HG02623 (cell line): ENCODE results near the gene COG1.

Source experiments
- ATAC-seq: cut with Tn5 transposase; IDR thresholded peaks from one replicate; pipeline ENCODE4 v1.9.1; 2021; ENCODE audit warnings: moderate library complexity; ENCODE audit not compliant: unreplicated experiment

The COG1 gene

DNA sequence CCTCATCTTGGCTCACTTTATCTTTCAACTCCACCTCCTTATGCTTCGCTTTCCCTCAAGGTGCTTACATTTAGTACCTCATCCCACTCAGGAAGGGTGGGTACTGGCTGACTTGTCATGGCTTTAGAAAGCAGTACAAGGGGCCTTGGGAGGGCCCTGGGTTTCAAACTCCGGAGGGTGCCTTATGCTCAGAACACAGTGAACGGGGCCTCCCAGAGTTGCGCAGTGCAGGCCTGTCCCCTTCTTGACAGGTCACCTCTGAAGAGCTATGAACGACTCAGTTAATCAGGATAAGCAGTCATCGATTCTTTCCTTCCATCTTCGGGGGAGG, 6.0 kb downstream of the COG1 start:
- no peak for ATAC-seq

DNA sequence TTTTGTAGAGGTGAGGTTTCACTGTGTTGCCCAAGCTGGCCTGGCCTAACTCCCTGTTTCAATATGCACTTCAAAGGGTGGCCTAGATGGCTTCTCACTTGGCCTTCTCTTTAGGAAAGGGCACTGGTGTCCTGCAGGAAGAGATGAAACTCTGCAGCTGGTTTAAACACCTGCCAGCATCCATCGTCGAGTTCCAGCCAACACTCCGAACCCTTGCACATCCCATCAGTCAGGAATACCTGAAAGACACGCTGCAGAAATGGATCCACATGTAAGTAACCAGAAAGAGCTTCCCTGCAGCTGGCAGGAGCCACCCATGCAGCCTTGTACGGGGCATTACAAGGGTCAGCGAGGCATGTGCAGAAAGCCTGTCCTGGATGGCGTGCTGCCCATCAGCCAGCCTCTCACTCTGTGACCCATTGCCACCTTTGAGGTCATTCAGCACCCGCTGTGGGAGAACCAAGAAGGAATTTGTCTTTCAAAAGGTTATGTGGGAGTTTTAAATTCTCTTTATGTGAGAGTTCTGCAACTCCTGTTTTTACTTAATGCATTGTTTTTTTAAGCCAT, 7.0 kb downstream of the COG1 start:
- ATAC-seq: no peak

DNA sequence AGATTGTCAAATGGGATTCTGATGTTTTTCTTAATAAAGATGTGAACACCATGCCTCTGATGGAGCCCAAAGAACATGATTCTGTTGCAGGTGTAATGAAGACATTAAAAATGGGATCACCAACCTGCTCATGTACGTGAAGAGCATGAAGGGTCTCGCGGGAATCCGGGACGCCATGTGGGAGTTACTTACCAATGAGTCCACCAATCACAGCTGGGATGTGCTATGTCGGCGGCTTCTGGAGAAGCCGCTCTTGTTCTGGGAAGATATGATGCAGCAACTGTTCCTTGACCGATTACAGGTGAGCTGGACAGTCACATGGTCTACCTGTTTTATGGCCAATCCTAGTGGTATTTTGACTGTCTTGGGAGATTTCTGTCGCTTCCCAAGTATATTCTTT, 7.6 kb downstream of the COG1 start:
- no peak for ATAC-seq

DNA sequence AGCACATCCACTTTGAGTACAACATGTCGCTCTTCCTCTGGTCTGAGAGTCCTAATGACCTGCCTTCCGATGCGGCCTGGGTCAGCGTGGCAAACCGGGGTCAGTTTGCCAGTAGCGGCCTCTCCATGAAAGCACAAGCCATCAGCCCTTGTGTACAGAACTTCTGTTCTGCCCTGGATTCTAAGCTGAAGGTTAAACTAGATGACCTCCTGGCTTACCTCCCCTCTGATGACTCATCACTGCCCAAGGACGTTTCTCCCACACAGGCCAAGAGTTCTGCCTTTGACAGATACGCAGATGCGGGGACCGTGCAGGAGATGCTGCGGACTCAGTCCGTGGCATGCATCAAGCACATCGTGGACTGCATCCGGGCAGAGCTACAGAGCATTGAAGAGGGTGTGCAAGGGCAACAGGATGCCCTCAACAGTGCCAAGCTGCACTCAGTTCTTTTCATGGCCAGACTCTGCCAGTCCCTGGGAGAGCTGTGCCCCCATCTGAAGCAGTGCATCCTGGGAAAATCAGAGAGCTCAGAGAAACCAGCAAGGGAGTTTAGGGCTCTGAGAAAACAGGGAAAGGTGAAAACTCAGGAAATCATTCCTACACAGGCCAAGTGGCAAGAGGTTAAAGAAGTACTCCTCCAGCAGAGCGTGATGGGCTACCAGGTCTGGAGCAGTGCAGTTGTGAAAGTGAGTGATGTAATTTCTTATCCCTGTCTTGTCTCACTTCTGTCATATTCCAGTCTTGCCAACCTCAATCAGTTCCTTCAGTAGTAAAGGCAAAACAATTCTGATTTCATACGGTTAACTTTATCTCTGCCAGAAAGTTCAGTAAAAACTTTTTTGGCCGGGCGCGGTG, 8.6 kb downstream of the COG1 start:
- ATAC-seq: no peak

DNA sequence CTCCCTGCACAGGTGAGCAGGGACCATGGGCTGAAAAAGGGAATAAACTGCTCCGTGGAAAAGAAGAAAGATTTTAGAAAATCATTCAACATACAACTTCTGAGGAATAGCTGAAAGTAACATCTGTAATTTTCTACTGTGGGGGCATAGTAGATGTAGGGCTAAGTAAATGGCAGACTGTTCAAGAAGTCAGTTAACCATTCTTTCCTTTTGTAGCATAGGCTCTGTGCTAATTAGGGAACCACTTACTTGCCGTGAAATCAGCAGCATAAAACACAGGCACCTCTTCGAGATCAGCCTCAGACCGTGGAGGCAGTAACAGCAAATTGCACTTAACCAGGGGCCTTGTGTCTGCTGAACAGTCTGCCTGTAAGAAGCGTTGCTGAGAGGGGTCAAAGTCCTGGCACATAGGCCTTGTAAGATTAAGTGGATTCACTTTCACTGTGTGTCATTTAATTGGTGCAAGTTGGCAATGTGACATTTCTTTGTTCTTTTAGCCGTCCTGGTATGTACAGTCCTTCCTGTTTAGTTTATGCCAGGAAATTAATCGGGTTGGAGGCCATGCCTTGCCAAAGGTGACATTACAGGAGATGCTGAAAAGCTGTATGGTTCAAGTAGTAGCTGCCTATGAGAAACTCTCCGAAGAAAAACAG, 10.4 kb downstream of the COG1 start:
- ATAC-seq: no peak

DNA sequence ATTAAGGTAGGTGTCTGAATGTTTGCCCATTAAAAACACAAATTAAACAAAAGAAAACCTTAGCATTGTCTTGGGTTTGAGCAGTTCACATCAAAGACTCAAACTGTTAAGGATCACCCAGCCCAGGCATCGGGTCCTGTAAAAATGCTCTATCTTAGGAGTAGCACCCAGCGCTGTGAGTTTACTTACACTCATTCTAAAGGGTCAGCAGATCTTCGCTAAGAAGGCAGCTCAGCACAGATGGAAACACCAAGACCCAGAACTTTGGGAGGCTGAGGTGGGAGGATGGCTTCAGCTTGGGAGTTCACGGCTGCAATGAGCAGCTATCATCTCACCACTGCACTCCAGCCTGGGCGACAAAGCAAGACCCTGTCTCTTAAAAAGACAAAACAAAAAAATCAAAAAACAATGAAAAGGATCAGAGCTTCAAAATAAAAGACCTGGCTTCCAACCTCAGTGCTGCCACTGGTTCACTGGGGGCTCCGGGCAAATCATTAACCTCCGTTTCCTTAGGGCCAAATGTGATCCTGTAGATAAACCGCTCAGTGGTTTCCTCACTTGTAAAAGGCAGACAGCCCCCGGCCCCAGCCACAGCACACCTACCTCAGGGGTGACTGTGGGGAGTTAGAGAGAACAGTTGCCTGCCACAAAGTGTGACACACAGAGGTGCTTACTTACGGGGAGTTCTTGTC, 11.1 kb downstream of the COG1 start:
- no peak for ATAC-seq

DNA sequence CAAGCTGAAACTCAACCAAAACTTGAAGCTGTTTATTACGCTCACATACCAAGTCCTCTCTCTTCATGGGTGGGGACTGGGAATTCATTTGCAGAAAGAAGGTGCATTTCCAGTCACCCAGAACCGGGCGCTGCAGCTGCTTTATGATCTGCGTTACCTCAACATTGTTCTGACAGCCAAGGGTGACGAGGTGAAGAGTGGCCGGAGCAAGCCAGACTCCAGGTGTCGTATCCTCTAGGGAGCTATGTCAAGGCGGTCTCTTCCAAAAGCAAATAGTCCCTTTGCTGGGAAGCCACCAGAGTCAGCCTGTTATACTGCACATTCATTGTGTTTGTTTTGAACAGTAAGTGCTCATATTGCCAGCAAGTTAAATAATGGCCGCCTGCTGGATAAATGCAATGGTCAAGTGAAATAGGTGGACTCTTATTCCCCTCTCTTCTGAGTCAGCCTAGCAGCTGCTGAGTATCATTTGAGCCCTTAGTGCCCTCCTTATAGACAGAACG, 12.7 kb downstream of the COG1 start:
- ATAC-seq: no peak

DNA sequence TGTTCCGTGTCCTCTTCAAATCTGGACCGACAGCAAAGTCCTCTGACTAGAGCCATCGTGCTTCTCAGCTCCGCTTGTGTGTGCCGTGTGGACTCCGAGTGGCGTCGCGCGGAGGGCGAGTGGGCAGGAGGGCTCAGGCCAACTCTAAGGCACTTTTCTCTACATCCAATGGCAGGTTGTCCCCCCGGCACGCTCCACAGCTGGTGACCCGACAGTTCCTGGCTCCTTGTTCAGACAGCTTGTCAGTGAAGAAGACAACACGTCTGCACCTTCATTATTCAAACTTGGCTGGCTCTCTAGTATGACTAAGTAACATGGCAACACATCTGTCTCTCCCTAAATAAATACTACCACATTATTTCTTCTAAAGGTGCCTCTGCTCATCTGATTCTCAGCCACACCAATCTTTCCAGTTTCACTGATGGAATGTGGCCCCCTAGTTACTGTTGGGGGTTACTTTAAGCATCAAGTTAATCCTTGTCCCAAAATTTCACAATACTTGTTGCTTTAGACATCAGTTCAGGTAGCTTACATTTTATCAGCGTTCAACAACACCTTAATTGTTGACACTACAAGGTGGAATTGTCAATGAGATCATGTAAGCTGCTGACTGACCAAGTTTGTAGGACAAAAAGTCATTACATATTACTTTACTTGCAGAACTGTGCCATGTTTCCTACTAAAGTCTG, 15.4 kb downstream of the COG1 start:
- ATAC-seq: no peak

DNA sequence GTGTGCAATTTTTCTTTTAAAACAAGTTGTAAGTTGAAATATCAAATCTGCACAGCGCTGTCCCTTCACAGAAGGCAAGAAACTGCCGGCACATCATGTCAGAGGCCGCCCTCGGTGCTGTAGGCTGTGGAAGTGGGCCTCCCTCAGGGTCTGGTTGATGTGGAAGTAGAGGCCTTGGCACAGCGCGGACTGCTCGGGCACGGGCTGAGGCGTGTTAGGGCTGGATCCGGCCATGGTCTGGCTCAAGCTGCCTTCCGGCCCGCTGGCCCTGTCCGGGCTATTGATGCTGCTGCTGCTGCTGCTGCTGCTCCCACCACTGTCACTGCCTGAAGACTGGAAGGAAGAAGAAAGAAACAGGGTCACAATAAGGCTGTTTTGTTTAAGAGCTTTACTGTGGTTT, 16.6 kb downstream of the COG1 start:
- no peak for ATAC-seq

DNA sequence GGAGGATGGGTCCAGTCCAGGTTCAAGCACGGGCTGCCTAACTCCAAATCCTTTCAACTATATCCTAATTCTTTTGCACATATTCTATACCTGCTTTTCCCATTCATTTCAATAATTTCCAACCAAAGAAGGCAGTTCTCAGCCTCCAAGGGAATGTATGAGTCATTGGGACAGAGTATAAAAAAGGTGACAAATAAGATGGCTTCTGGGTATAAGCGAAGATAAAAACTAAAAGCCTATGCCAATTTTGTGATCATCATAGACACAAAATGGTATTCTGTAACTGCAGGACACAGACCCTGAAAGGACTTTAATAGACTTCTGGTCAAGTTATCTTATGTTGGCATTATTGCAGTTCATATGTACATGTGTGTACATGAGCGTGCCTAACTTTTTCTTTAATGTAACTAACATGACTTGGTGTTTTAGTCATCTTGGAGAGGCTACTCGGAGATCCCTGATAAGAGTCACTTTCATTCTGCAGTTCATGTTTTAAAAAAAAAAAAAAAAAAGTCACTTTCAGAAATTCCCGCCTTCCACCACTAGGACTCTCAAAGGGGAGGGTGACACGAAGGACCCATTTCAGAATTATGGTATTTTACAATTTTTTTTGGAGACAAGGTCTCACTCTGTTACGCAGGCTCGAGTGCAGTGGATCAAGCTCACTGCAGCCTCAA, 17.3 kb downstream of the COG1 start:
- no peak for ATAC-seq

DNA sequence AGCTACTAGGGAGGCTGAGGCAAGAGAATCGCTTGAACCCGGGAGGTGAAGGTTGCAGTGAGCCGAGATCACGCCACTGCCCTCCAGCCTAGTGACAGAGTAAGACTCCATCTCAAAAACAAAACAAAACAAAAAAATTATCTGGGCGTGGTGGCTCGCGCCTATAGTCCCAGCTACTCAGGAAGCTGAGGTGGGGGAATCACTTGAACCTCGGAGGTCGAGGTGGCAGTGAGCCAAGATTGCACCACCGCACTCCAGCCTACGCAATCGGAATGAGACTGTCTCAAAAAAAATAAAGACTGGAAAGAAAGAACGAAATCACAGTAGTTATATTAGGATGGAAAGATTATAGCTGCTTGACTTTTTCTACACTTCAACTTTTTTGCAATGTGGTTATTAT, 18.9 kb downstream of the COG1 start:
- no peak for ATAC-seq

DNA sequence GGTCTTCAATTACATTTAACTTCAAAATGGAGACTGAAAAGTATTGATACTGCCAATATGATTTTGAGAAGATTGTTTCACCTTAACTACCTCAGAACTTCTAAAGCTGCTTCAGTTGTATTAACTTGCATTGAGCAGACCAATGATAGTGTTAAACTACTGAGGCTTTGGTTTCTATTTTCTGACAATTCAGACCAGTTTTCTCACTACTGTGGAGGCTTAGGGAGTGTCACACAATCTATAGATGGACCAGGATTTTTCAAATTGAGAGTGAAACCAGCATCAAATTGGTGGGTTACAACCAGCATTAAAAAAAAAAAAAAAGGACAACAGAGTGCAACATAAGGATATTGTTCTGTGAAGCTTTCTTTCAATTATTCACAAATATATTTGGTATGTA, 21.2 kb downstream of the COG1 start:
- no peak for ATAC-seq

DNA sequence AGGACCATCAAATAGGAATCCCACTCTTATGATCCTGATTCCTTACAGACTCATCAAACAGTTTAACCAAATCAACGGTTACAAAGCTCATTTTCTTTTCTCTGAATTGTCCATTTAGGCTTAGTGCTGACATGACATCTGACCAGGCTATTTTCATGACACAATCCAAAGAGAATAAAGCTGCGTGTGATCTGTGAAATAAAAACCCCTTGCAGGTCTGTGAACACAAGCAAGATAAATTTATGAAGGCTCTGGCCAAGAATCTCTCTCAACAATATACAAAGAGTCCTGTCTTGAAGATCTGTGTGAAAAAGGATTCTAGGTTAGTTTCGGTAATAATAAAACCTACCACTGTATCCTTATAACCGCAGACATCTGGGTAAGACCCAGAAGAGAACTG, 22.0 kb downstream of the COG1 start:
- no peak for ATAC-seq

DNA sequence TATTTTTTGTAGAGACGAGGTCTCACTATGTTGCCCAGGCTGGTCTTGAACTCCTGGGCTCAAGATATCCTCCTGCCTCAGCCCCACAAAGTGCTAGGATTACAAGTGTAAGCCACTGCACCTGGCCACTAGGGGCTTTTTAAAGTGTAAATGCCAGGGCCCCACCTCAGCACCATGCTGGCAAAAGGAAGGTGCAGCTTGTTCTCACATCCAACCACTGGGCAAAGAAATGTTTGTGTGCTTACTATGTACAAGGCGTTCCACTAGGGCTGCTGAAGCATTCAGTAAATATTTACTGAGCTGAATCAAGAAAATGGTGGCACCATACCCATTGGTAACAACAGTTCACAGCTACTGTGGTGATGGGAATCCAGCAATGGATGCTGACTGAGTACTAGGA, 22.6 kb downstream of the COG1 start:
- no peak for ATAC-seq

DNA sequence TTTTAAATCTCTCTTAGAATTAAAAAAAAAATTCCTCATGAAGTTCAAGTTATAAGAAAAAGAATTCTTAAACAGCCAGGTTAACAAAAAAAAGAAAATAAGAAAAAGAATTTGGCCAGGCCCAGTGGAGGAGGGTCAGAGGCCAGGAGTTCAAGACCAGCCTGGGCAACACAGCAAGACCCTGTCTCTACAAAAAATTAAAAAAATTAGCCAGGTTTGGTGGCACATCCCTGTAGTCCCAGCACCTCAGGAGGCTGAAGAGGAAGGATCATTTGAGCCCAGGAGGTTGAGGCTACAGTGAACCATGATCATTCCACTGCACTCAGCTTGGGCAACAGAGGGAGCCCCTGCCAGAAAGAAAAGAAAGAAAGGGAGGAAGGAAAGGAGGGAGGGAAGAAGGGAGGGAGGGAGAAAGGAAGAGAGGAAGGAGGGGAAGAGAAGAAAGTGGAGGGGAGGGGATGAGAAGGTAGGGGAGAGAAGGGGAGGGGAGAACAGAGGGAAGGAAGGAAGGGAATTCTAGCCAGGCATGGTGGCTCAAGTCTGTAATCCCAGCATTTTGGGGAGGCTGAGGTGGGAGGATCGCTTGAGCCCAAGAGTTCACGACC, 30.9 kb downstream of the COG1 start:
- ATAC-seq: no peak

DNA sequence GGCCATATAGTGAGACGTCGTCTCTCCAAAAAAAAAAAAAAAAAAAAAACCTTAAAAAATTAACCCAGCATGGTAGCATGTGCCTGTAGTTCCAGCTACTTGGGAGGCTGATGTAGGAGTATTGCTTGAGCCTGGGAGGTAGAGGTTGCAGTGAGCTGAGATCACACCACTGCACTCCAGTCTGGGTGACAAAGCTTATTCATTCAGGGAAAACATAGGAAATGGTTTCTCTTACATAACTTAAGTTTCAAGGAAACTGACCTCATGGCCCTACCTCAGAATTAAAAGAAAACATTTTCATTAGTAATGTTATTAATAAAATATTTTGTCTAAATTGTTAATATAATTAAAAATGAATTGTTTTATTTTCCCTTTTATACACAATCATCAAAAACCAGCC, 31.4 kb downstream of the COG1 start:
- ATAC-seq: no peak

DNA sequence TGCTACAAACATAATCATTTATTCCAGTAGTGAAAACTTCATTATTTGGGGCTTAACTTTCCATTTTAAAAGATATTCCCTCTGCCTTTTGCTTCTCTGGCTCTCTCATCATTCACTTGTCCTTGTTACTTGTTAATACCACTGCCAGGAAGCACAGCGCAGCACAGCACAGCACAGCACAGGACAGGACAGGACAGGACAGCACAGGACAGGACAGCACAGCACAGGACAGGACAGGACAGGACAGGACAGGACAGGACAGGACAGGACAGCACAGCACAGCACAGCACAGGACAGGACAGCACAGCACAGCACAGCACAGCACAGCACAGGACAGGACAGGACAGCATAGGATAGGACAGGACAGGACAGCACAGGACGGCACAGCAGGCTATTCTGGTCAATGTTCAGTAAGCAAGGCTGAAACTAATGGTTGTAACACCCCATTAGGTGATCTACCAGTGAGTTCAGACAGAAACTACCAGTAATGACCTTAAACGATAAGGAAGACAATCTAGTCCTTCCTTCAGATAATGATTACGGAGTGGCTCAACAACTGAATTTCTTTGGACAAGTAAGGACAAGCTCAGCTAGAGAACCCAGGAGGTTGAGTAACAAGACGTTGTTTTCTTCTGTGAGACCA, 31.9 kb downstream of the COG1 start:
- no peak for ATAC-seq

DNA sequence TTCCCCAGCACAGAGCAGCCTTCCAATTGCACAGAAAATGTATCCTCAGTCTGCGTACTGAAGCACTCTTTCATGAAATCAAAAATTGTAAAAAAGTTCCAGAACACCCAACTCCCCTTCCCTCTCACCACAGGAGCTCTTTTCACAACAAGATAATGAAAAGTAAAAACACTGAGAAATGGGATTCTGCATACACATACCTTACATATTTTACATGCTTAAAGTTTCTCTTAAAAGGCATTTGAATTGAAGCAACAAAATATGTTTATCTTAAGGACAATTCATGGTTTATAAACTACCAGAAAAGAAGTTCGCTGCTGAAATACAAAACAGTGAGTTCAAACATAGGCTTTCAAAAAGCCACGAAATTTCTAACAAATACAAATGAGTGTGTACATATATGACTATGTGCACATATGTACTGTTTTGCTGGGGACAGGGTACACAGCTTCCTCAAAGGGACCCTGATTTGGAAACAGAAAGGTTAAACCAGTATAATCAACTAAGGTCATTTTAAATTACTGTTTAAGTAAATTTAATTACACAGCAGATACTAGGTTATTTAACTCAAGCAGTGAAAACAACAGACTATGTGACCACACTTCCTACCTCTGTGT, 33.8 kb downstream of the COG1 start:
- ATAC-seq: no peak

DNA sequence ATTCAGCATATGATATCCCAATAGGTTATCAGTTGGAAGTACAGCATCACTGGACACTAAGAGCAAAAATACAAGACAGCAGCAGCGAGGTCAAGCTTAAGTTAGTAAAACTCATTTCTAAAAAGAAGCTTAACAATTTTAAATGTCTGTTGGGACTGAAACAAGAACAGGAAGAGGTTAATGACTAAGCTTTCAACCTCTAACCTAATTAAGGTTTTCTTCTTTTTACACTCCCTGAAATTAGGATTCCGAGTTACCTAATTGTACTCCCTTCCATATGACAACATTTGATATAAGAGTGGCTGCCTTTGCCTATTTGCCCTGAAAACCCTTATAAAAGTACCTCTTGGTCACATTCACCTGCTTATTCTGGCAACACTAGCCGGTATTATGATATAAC, 34.5 kb downstream of the COG1 start:
- no peak for ATAC-seq
